ENCODE results near the gene C14orf180.

C14orf180 gene

DNA sequence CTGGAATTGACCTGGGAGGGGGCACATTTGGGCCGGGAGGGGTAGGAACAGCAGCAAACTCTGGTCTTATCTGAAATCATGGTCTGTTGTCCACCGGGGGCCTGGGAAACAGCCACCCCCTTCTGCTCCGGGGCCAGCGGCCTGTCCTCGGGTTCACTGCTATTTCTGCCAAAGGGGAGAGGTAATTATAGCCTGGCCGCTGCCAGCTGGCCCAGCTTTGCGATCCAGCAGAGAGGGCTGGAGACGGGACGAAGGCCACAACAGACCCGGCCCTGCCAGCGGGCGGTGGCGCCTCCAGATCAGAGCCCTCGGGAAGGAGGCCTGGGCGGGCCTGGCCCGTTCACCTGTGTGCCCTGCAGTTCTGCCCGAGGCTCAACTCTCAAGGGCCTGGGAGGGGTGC lies at the start of gene C14orf180:
TSS of gene C14orf180 (plus strand) at position 258 of the 400 bp plus-strand sequence. CDS start 6,667 bp downstream, outside the sequence.
- no peak within 1 kb of the TSS for H3K4me3 ChIP-seq (ENCODE audit: insufficient read length, low read depth)
- H3K27me3 ChIP-seq (ENCODE audit: insufficient read depth, insufficient read length), result no peaks in the 10 kb centered on the region
- no peaks in the 10 kb centered on the region for H3K36me3 ChIP-seq (ENCODE audit: insufficient read depth, insufficient read length, low read length)
- no peak within 1 kb of the TSS for H3K9ac ChIP-seq (ENCODE audit: insufficient read length, low read depth)
- DNase-seq (ENCODE audit: low read depth, low spot score), result no peak
- H3K4me1 ChIP-seq (ENCODE audit: insufficient read depth, insufficient read length), result peaks cover 25% of the 10 kb centered on the region
- TF ChIP-seq YY1 (IDR thresholded peaks at IDR 0.05; ENCODE audit: insufficient read depth, insufficient read length) (no peak), SUZ12 (IDR thresholded peaks at IDR 0.05; ENCODE audit: extremely low read depth, insufficient read depth, insufficient read length) (no peak), ZNF274 (IDR thresholded peaks at IDR 0.05; ENCODE audit: low read depth, low read length) (no peak)
- H3K9me3 ChIP-seq (ENCODE audit: insufficient read depth, low read length), result no peaks in the 10 kb centered on the region

DNA sequence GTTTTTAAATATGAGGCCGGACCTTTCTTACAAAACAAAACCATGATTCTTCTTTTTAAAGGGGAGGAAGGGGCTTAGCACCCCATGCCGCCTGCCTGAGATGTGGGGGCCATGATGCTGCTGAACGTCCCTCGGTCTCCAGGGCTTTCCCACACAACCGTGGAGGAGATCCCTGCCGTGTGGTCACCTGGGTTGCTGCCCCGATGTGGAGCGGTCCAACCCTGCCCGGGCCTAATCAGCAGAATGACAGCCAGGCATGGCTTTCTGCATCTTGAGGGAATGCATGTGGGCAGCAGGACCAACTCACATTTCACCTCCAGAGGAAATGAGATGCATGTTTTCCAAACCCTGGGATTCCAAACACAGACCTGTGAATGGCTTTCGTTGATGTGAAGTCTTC lies 48.9 kb upstream of the C14orf180 start:
- Histone ChIP-seq H3K27me3 (ENCODE audit: insufficient read depth, insufficient read length) (no peaks in the 10 kb centered on the region), H3K4me1 (ENCODE audit: insufficient read depth, insufficient read length) (no peaks in the 10 kb centered on the region), H3K4me3 (ENCODE audit: insufficient read length, low read depth) (no peak overlapping the region), H3K9me3 (ENCODE audit: insufficient read depth, low read length) (peaks cover 8% of the 10 kb centered on the region; the same call in 1 of the 2 replicates), H3K9ac (ENCODE audit: insufficient read length, low read depth) (no peak overlapping the region), H3K36me3 (ENCODE audit: insufficient read depth, insufficient read length, low read length) (no peaks in the 10 kb centered on the region)
- no peak for DNase-seq (ENCODE audit: low read depth, low spot score)
- TF ChIP-seq SUZ12 (IDR thresholded peaks at IDR 0.05; ENCODE audit: extremely low read depth, insufficient read depth, insufficient read length) (no peak), YY1 (IDR thresholded peaks at IDR 0.05; ENCODE audit: insufficient read depth, insufficient read length) (no peak), ZNF274 (IDR thresholded peaks at IDR 0.05; ENCODE audit: low read depth, low read length) (no peak)

DNA sequence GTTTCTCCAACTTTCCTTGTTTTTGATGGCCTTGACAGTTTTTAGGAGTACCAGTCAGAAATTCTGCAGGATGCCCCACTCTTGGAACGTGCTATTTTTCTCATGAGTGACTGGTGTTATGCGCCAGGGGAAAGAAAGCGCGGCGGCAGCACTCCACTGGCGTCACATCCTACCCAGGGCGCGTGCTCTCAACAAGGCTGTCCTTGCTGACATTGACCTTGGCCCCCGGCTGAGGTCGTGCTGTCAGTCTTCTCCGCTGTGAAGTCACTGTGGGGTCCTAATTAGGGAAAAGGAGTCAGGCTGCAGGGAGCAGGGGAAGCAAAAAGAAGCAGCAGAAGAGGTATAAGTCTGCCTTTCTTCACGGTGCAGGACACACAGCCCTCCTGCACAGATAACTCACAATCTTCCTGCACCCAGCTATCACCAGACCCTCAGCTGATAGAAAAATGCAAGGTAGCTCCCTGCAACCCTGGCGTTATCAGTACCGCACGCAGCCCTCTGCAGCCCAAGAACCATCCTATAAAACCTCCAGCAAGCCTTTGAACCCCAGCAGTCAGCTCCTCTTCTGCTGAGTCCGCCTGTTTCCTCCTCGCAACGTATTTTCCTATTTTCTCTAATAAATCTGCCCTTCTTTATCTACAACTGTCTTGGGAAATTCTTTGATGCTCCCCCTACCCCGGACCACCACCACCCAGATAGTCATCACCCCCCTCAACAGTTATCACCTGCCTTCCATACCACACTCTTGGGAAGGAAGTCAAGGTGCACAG lies 48.0 kb upstream of the C14orf180 start:
- Histone ChIP-seq H3K36me3 (ENCODE audit: insufficient read depth, insufficient read length, low read length) (no peaks in the 10 kb centered on the region), H3K9me3 (ENCODE audit: insufficient read depth, low read length) (peaks cover 8% of the 10 kb centered on the region; the same call in 1 of the 2 replicates), H3K4me1 (ENCODE audit: insufficient read depth, insufficient read length) (no peaks in the 10 kb centered on the region), H3K9ac (ENCODE audit: insufficient read length, low read depth) (no peak overlapping the region), H3K4me3 (ENCODE audit: insufficient read length, low read depth) (no peak overlapping the region), H3K27me3 (ENCODE audit: insufficient read depth, insufficient read length) (no peaks in the 10 kb centered on the region)
- no peak for DNase-seq (ENCODE audit: low read depth, low spot score)
- no peak for TF ChIP-seq SUZ12 (IDR thresholded peaks at IDR 0.05; ENCODE audit: extremely low read depth, insufficient read depth, insufficient read length)
- TF ChIP-seq ZNF274 (IDR thresholded peaks at IDR 0.05; ENCODE audit: low read depth, low read length), result no peak
- no peak for TF ChIP-seq YY1 (IDR thresholded peaks at IDR 0.05; ENCODE audit: insufficient read depth, insufficient read length)

DNA sequence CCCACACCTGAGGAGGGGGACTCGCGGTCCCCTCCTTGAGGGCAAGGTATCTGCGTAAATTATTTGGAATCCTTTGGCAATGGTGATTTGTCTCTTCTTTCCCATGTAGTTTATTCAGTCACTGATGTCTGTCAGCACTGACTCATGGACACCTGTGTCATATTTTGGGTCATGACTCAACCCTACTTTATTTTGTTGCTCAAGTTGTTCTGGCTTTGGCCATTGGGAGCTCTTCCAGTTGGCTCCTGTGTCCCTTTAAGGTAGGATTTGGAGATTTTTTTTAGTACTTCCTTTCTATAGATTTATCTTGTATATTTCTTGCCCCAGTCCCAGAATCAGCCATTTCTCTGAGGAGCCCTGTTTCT lies 47.4 kb upstream of the C14orf180 start:
- no peak overlapping the region for H3K9ac ChIP-seq (ENCODE audit: insufficient read length, low read depth)
- no peak for DNase-seq (ENCODE audit: low read depth, low spot score)
- no peak overlapping the region for H3K4me3 ChIP-seq (ENCODE audit: insufficient read length, low read depth)
- H3K4me1 ChIP-seq (ENCODE audit: insufficient read depth, insufficient read length), result peaks cover 3% of the 10 kb centered on the region
- TF ChIP-seq ZNF274 (IDR thresholded peaks at IDR 0.05; ENCODE audit: low read depth, low read length) (no peak), YY1 (IDR thresholded peaks at IDR 0.05; ENCODE audit: insufficient read depth, insufficient read length) (no peak), SUZ12 (IDR thresholded peaks at IDR 0.05; ENCODE audit: extremely low read depth, insufficient read depth, insufficient read length) (no peak)
- no peaks in the 10 kb centered on the region for H3K36me3 ChIP-seq (ENCODE audit: insufficient read depth, insufficient read length, low read length)
- H3K9me3 ChIP-seq (ENCODE audit: insufficient read depth, low read length), result peaks cover 8% of the 10 kb centered on the region; the same call in 1 of the 2 replicates
- H3K27me3 ChIP-seq (ENCODE audit: insufficient read depth, insufficient read length), result no peaks in the 10 kb centered on the region

DNA sequence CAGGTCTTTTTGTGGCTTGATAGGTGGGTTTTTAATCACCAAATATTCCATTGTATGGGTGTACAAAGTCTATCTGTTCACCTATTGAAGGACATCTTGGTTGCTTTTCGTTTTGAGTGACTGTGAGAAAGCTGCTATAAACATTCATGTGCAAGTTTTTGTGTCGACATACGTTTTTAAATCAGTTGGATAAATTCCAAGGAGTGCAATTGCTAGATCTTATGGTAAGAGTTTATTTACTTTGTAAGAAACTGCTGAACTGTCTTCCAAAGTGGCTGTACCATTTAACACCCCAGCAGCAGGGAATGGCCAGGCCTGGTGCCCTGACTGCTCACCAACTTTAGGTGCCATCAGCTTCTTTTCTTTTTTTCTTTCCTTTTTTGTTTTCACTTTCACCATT lies 45.5 kb upstream of the C14orf180 start:
- no peak overlapping the region for H3K9ac ChIP-seq (ENCODE audit: insufficient read length, low read depth)
- no peaks in the 10 kb centered on the region for H3K36me3 ChIP-seq (ENCODE audit: insufficient read depth, insufficient read length, low read length)
- H3K27me3 ChIP-seq (ENCODE audit: insufficient read depth, insufficient read length), result no peaks in the 10 kb centered on the region
- H3K4me3 ChIP-seq (ENCODE audit: insufficient read length, low read depth), result no peak overlapping the region
- no peak for DNase-seq (ENCODE audit: low read depth, low spot score)
- H3K9me3 ChIP-seq (ENCODE audit: insufficient read depth, low read length), result peaks cover 8% of the 10 kb centered on the region; the same call in 1 of the 2 replicates
- TF ChIP-seq YY1 (IDR thresholded peaks at IDR 0.05; ENCODE audit: insufficient read depth, insufficient read length), result no peak
- TF ChIP-seq ZNF274 (IDR thresholded peaks at IDR 0.05; ENCODE audit: low read depth, low read length), result no peak
- no peak for TF ChIP-seq SUZ12 (IDR thresholded peaks at IDR 0.05; ENCODE audit: extremely low read depth, insufficient read depth, insufficient read length)
- peaks cover 3% of the 10 kb centered on the region for H3K4me1 ChIP-seq (ENCODE audit: insufficient read depth, insufficient read length)

DNA sequence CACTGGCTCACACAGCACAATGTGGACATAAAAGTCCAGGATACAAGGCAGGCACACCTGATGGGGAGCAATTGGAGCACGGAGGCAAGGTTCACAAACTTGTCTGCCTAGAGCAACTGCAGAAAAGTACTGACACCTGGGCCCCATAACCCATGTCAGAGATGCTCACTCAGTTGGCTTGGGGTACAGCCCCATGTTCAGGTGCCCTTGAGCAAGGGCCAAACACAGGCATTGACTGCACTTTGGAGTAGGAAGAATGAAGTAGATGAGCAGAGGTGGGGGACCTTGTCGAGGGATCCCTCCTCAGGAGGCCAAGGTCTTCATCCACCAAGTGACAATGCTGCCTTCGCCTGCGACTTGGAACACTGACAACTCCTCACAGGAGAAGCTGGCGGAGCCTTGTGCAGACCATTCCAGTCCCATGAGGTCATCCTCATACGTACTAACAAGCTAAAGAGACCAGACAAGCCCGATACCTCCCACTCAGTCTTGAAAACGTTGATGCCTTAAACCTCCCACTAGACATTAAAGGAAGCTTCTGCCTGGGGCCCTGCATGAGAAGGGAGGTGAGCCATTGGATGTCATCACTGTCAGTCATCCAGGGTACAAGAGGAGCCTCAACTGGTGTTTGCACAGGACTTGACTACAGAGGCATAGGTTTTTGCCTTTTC lies 42.5 kb upstream of the C14orf180 start:
- Histone ChIP-seq H3K9ac (ENCODE audit: insufficient read length, low read depth) (no peak overlapping the region), H3K36me3 (ENCODE audit: insufficient read depth, insufficient read length, low read length) (no peaks in the 10 kb centered on the region), H3K4me3 (ENCODE audit: insufficient read length, low read depth) (no peak overlapping the region), H3K9me3 (ENCODE audit: insufficient read depth, low read length) (peaks cover 8% of the 10 kb centered on the region; the same call in 1 of the 2 replicates), H3K27me3 (ENCODE audit: insufficient read depth, insufficient read length) (no peaks in the 10 kb centered on the region), H3K4me1 (ENCODE audit: insufficient read depth, insufficient read length) (peaks cover 3% of the 10 kb centered on the region)
- peak; percentile 2 for DNase-seq (ENCODE audit: low read depth, low spot score)
- TF ChIP-seq ZNF274 (IDR thresholded peaks at IDR 0.05; ENCODE audit: low read depth, low read length) (no peak), YY1 (IDR thresholded peaks at IDR 0.05; ENCODE audit: insufficient read depth, insufficient read length) (no peak), SUZ12 (IDR thresholded peaks at IDR 0.05; ENCODE audit: extremely low read depth, insufficient read depth, insufficient read length) (no peak)

DNA sequence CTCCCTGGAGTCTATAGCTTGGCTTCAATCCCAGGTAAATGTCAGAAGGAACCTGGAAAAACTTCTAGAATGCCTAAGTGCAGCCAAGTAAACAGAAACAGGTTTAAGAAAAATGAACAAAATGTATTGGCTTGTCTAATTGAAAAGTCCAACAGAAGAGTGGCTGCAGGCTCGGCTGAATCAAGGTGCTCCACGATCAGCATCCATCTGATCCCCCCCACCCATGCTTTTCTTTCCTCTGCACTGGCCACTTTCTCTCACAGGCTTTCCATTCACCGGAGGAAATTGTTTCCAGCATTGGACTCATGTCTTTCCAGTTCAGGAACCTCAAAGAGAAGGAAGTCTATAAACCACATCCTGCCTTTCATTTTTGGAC lies 42.0 kb upstream of the C14orf180 start:
- no peak overlapping the region for H3K4me3 ChIP-seq (ENCODE audit: insufficient read length, low read depth)
- peaks cover 8% of the 10 kb centered on the region; the same call in 1 of the 2 replicates for H3K9me3 ChIP-seq (ENCODE audit: insufficient read depth, low read length)
- H3K4me1 ChIP-seq (ENCODE audit: insufficient read depth, insufficient read length), result peaks cover 3% of the 10 kb centered on the region
- no peak for DNase-seq (ENCODE audit: low read depth, low spot score)
- no peak for TF ChIP-seq SUZ12 (IDR thresholded peaks at IDR 0.05; ENCODE audit: extremely low read depth, insufficient read depth, insufficient read length)
- TF ChIP-seq ZNF274 (IDR thresholded peaks at IDR 0.05; ENCODE audit: low read depth, low read length), result no peak
- no peak for TF ChIP-seq YY1 (IDR thresholded peaks at IDR 0.05; ENCODE audit: insufficient read depth, insufficient read length)
- H3K9ac ChIP-seq (ENCODE audit: insufficient read length, low read depth), result no peak overlapping the region
- no peaks in the 10 kb centered on the region for H3K36me3 ChIP-seq (ENCODE audit: insufficient read depth, insufficient read length, low read length)
- no peaks in the 10 kb centered on the region for H3K27me3 ChIP-seq (ENCODE audit: insufficient read depth, insufficient read length)
